Ishikawa (cell line): ENCODE results near the gene KDELR1.

Source experiments
- CEBPB ChIP-seq: IDR thresholded peaks from 2 replicates; pipeline ENCODE4 v1.6.1; 2012
- CREB1 ChIP-seq: IDR thresholded peaks from 2 replicates; pipeline ENCODE4 v1.6.1; 2012; ENCODE audit warnings: low read depth
- EGR1 ChIP-seq: IDR thresholded peaks from 2 replicates; pipeline ENCODE4 v1.6.1; 2012
- EP300 ChIP-seq: IDR thresholded peaks from 2 replicates; pipeline ENCODE4 v1.6.1; 2012; ENCODE audit warnings: borderline replicate concordance
- FOXM1 ChIP-seq: IDR thresholded peaks from 2 replicates; pipeline ENCODE4 v1.6.1; 2012; ENCODE audit warnings: low read depth, borderline replicate concordance
- MAX ChIP-seq: IDR thresholded peaks from 2 replicates; pipeline ENCODE4 v1.6.1; 2012
- NFIC ChIP-seq: IDR thresholded peaks from 2 replicates; pipeline ENCODE4 v1.6.1; 2012
- RAD21 ChIP-seq: IDR thresholded peaks from 2 replicates; pipeline ENCODE4 v1.6.1; 2012; ENCODE audit warnings: low read depth
- REST ChIP-seq: IDR thresholded peaks from 2 replicates; pipeline ENCODE4 v1.6.1; 2012; ENCODE audit warnings: low read depth, mild to moderate bottlenecking
- TAF1 ChIP-seq: IDR thresholded peaks from 2 replicates; pipeline ENCODE4 v1.6.1; 2012; ENCODE audit warnings: low read depth, mild to moderate bottlenecking
- TCF12 ChIP-seq: IDR thresholded peaks from 2 replicates; pipeline ENCODE4 v1.6.1; 2012; ENCODE audit warnings: low read depth
- TEAD4 ChIP-seq: IDR thresholded peaks from 2 replicates; pipeline ENCODE4 v1.6.1; 2012
- USF1 ChIP-seq: IDR thresholded peaks from 2 replicates; pipeline ENCODE4 v1.6.1; 2012
- YY1 ChIP-seq: IDR thresholded peaks from 2 replicates; pipeline ENCODE4 v1.6.1; 2012; ENCODE audit warnings: low read depth
- ZBTB7A ChIP-seq: IDR thresholded peaks from 2 replicates; pipeline ENCODE4 v1.6.1; 2012; ENCODE audit warnings: low read depth

The KDELR1 gene

GRCh38 chr19:48372904-48373303 is 18.4 kb downstream of the KDELR1 start:
- TF ChIP-seq REST, result no peak
- TF ChIP-seq MAX, result no peak
- TF ChIP-seq ZBTB7A, result no peak

GRCh38 chr19:48371367-48371766 is 20.0 kb downstream of the KDELR1 start:
- TF ChIP-seq YY1 (no peak), TEAD4 (no peak), NFIC (no peak), TAF1 (no peak), REST (no peak), USF1 (no peak), FOXM1 (no peak), MAX (no peak), RAD21 (no peak), EP300 (no peak), TCF12 (no peak), CEBPB (no peak), EGR1 (no peak), CREB1 (no peak)

GRCh38 chr19:48370955-48371354 is 20.4 kb downstream of the KDELR1 start:
- TF ChIP-seq CREB1 (no peak), YY1 (no peak), RAD21 (no peak), EP300 (no peak), ZBTB7A (no peak), TEAD4 (no peak), TCF12 (no peak), MAX (no peak), TAF1 (no peak), NFIC (no peak), REST (no peak), EGR1 (no peak), USF1 (no peak)

- TF ChIP-seq NFIC (no peak), CEBPB (no peak)
Measured at GRCh38 chr19:48368936-48369335, 22.4 kb downstream of the KDELR1 start.

GRCh38 chr19:48367855-48368254 is 23.5 kb downstream of the KDELR1 start:
- TF ChIP-seq TAF1 (no peak), EGR1 (no peak), ZBTB7A (no peak), REST (no peak), YY1 (no peak), MAX (no peak), NFIC (no peak), CEBPB (no peak), CREB1 (no peak), RAD21 (no peak), FOXM1 (no peak), USF1 (no peak), TEAD4 (no peak), EP300 (no peak), TCF12 (no peak)
